Heart right ventricle (tissue), 16 donors: ENCODE results near the gene HMCN2. TPM values are rescaled to one million over a fixed set of nuclear protein-coding genes. Genes with fewer than 3 reads are reported as not detected.
A peak's percentile ranks its signal among the peaks of the same experiment; 100 is the strongest.

Source experiments
- ATAC-seq, 8 donors: fragments of 200-7000 bp; cut with Tn5 transposase; one replicate each; pipeline ENCODE4 v1.9.1; 2020; ENCODE audit warnings: mild to moderate bottlenecking in 8 of 8, moderate library complexity in 8 of 8, moderate number of reproducible peaks in 1 of 8
- DNase-seq, 2 donors: peaks; one replicate each; pipeline ENCODE4 v3.0.0-alpha.2; 2020
- H3K27ac ChIP-seq, 10 donors: fragments of 200-600 bp; sonication (generic) in 2 of 10; one replicate each; pipeline versions ENCODE4 v1.5.0 to v1.8.0; 2020 to 2022; ENCODE audit warnings: mild to moderate bottlenecking in 3 of 10
- H3K27me3 ChIP-seq, 7 donors: fragments of 200-600 bp; one replicate each; pipeline ENCODE4 v1.8.0; 2021 to 2022; ENCODE audit warnings: mild to moderate bottlenecking in 2 of 7
- H3K36me3 ChIP-seq, 9 donors: fragments of 200-600 bp; sonication (generic) in 1 of 9; one replicate each; pipeline versions ENCODE4 v1.5.0 to v1.8.0; 2020 to 2022; ENCODE audit warnings: mild to moderate bottlenecking in 2 of 9
- H3K4me1 ChIP-seq, 9 donors: fragments of 200-600 bp; sonication (generic) in 1 of 9; one replicate each; pipeline versions ENCODE4 v1.5.0 to v1.8.0; 2020 to 2022; ENCODE audit warnings: mild to moderate bottlenecking in 4 of 9
- H3K4me3 ChIP-seq, 10 donors: fragments of 200-600 bp; sonication (generic) in 2 of 10; one replicate each; pipeline versions ENCODE4 v1.5.0 to v1.8.0; 2020 to 2022; ENCODE audit warnings: mild to moderate bottlenecking in 7 of 10, moderate library complexity in 2 of 10
- H3K9me3 ChIP-seq, 11 donors: fragments of 200-600 bp in 10 of 11; sonication (generic) in 2 of 11; one replicate each; pipeline versions ENCODE4 v1.5.0 to v1.8.0; 2013 to 2022; ENCODE audit warnings: mild to moderate bottlenecking in 2 of 11, control low read depth in 1 of 11, moderate library complexity in 1 of 11
- CTCF ChIP-seq, 9 donors: fragments of 200-600 bp; sonication (generic) in 2 of 9; IDR thresholded peaks; one replicate each; pipeline versions ENCODE4 v1.5.0 to v1.8.0; 2021 to 2022; ENCODE audit warnings: antibody characterized with exemption in 9 of 9, mild to moderate bottlenecking in 5 of 9, moderate library complexity in 1 of 9
- WGBS, 2 donors: extraction: QIAGEN DNeasy Blood & Tissue Kit; methylation state at CpG; one replicate each; pipeline ENCODE4 v1.1.7; 2013; ENCODE audit warnings: inconsistent platforms in 1 of 2; 5-methylcytosine and 5-hydroxymethylcytosine counted together
- intact Hi-C, 10 donors: fragments of 100-400 bp; cut with DNase I; formaldehyde crosslinking; loops; one replicate each; pipeline versions ENCODE4 v1.11.1 to v1.14.2; 2022
- long read RNA-seq, 3 donors: library from polyadenylated mRNA; unstranded; transcript quantifications; one replicate each; pipeline ENCODE4 v2.0.0, GENCODE V29; 2020 to 2021
- polyA plus RNA-seq, 2 donors: library from polyadenylated mRNA; stranded (reverse); fragments of 200-250 nt; gene quantifications; one replicate each; pipeline ENCODE4 v1.2.3, GENCODE V29; 2013
- total RNA-seq, 10 donors: library from RNA; stranded (reverse); fragmentation: NEBNext Ultra II Directional in 3 of 10; extraction: Animal tissue kit (Norgen Biotek cat#: 25700) in 3 of 10; gene quantifications; one replicate each; pipeline versions ENCODE4 v1.2.1 to v1.2.4, GENCODE V29; 2021 to 2023
- donor health status: Arrhythmogenic right ventricular cardiomyopathy.
- donor health status: ischemic (EF 13 %, LVEDD 7.1; RV severe dilation, severe dysfunction).
- donor health status: healthy with polysubstance abuse.
- donor health status: DM: no; HTN: yes; CAD: no.
- donor health status: DM: no; HTN: no; CAD: no.
- donor health status: ischemic (EF 25% LVEDD 6.9; RV normal size, moderate dysfunction).
- donor health status: ischemic (EF 25% LVEDD 5.7; RV mildly dilated, moderate dysfunction).
- donor health status: healthy.
- donor health status: DM: yes; HTN: yes; CAD: no.
- donor health status: Ischemic cardiomyopathy.
- donor health status: ischemic (EF 35%, LVEDD 5.7; RV mildly dilated, moderate dysfunction).
- donor health status: nonischemic (EF 11% LVEDD 7.7; RV severe dilation, severe dysfunction).
- donor health status: DM: yes; HTN: yes; CAD: no.
- donor health status: PGD.
- donor health status: ischemic (EF 29% LVEDD 5.4; RV normal size, mild dysfunction).
- donor health status: nonischemic (EF 23%, LVEDD 6.1; RV moderate dilation, normal function).

The HMCN2 gene, protein sequence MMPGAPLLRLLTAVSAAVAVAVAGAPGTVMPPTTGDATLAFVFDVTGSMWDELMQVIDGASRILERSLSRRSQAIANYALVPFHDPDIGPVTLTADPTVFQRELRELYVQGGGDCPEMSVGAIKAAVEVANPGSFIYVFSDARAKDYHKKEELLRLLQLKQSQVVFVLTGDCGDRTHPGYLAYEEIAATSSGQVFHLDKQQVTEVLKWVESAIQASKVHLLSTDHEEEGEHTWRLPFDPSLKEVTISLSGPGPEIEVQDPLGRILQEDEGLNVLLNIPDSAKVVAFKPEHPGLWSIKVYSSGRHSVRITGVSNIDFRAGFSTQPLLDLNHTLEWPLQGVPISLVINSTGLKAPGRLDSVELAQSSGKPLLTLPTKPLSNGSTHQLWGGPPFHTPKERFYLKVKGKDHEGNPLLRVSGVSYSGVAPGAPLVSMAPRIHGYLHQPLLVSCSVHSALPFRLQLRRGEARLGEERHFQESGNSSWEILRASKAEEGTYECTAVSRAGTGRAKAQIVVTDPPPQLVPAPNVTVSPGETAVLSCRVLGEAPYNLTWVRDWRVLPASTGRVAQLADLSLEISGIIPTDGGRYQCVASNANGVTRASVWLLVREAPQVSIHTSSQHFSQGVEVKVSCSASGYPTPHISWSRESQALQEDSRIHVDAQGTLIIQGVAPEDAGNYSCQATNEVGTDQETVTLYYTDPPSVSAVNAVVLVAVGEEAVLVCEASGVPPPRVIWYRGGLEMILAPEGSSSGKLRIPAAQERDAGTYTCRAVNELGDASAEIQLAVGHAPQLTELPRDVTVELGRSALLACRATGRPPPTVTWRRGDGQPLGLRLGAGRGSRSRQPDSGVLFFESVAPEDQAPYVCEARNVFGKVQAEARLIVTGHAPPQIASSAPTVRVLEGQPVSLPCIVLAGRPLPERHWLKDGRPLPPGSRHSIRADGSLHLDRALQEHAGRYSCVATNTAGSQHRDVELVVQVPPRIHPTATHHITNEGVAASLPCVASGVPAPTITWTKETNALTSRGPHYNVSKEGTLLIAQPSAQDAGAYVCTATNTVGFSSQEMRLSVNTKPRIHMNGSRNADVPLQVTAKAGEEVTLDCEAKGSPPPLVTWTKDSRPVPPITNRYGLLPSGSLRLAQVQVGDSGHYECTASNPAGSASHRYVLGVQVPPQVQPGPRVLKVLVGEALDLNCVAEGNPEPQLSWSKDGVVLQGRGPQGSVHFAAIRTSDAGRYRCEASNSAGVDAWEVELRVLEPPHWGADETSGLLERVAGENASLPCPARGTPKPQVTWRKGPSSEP (N-terminal part only)
- total RNA-seq = 1 to 10 TPM; 2.6 to 6.1 (median 4.9) TPM
- 10 to 100 TPM in 1 of 2 donors, 1 to 10 TPM in 1; 6.2 to 10.2 TPM for polyA plus RNA-seq
- long read RNA-seq, donor 1, partial matches to known transcripts = 1 of 3 reads
- long read RNA-seq, donor 1, other reads (novel, unspliced or antisense) = 2 of 3 reads
- long read RNA-seq, donor 2, partial matches to known transcripts = 2 of 2 reads
- long read RNA-seq, donor 2, other reads (novel, unspliced or antisense) = 0 of 2 reads
- long read RNA-seq, donor 3, partial matches to known transcripts = 6 of 9 reads
- long read RNA-seq, donor 3, other reads (novel, unspliced or antisense) = 3 of 9 reads

GRCh38 chr9:130265431-130266235, at the start of gene HMCN2:
TSS of gene HMCN2 (plus strand) at chr9:130265760. CDS start at chr9:130265879, 119 bp downstream.
- 1% methylated on average over 72 to 89 of the region's 89 CpGs for WGBS, 2 donors
- H3K36me3 ChIP-seq = no peaks in the 10 kb centered on the region
- intact Hi-C loops = loop anchor here in 2 of 10 donors (10.0 kb wide), 1 partner anchor 59 kb away; no protein-coding TSS in a partner anchor
- peak in 1 of 9 donors; percentile 4 for TF ChIP-seq CTCF (IDR thresholded peaks at IDR 0.05)
- DNase-seq = peak; percentile 57 to 61
- peaks cover 0 to 44% (median 20%) of the 10 kb centered on the region in 9 donors for H3K4me1 ChIP-seq
- peak within 1 kb of the TSS in 7 of 10 donors; percentile 29 to 81 (median 64) for H3K27ac ChIP-seq
- no peaks in the 10 kb centered on the region for H3K9me3 ChIP-seq
- peaks cover 0 to 76% (median 65%) of the 10 kb centered on the region in 7 donors for H3K27me3 ChIP-seq
- peak; percentile 52 to 76 (median 63) for ATAC-seq
- H3K4me3 ChIP-seq = peak within 1 kb of the TSS in 9 of 10 donors; percentile 28 to 61 (median 52)

DNA sequence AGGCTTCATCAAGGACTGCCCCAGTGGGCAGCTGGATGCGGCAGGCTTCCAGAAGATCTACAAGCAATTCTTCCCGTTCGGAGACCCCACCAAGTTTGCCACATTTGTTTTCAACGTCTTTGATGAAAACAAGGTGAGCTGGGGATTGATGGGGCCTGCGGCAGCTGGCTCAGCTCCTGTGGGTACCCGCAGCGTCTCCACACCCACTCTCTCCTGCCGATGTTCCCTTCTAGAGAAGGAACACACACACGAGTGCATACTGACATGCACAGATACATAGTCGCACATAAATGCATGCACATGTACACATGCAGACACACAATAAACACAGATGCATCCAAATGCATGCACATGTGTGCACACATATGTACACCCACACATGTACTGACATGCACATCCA, 47.7 kb upstream of the HMCN2 start:
- TF ChIP-seq CTCF (IDR thresholded peaks at IDR 0.05) = no peak
- intact Hi-C loops = no loop called here
- peaks cover 0 to 3% (median 0%) of the 10 kb centered on the region in 9 donors for H3K4me1 ChIP-seq
- no peak overlapping the region for H3K4me3 ChIP-seq
- peaks cover 0 to 7% (median 0%) of the 10 kb centered on the region in 9 donors for H3K36me3 ChIP-seq
- H3K9me3 ChIP-seq = no peaks in the 10 kb centered on the region
- WGBS, 2 donors = 91 to 92% methylated on average over 10 of the region's 10 CpGs
- H3K27ac ChIP-seq = no peak overlapping the region
- no peak for DNase-seq
- no peaks in the 10 kb centered on the region for H3K27me3 ChIP-seq
- ATAC-seq = no peak

DNA sequence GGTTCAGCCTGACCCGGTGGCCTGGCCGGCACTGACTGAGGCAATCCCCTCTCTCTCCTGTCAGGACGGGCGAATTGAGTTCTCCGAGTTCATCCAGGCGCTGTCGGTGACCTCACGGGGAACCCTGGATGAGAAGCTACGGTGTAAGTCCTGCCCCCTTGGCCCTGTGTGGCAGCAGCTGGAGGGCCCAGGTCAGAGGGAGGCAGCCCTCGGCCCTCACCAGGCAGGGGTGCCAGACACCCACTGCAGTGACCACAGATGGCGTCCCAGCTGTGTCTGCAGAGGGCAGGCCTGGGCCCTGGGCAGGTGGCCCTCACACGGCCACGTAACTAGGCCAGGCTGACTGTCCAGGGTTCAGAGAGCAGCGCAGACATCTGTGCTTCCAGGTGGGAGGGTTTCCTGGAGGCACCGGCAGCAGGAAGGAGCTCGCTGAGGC, 45.9 kb upstream of the HMCN2 start:
- H3K27ac ChIP-seq = no peak overlapping the region
- TF ChIP-seq CTCF (IDR thresholded peaks at IDR 0.05) = no peak
- no peaks in the 10 kb centered on the region for H3K9me3 ChIP-seq
- no peak overlapping the region for H3K4me3 ChIP-seq
- H3K27me3 ChIP-seq = no peaks in the 10 kb centered on the region
- intact Hi-C loops = no loop called here
- 74 to 78% methylated on average over 16 of the region's 16 CpGs for WGBS, 2 donors
- ATAC-seq (peak in 3 of 8 donors; percentile 21 to 32 (median 31)), DNase-seq (no peak)
- peaks cover 0 to 7% (median 0%) of the 10 kb centered on the region in 9 donors for H3K36me3 ChIP-seq
- H3K4me1 ChIP-seq = peaks cover 0 to 3% (median 0%) of the 10 kb centered on the region in 9 donors
